Endothelial cell of umbilical vein (primary cell): ENCODE data around the gene ZNF511. TPM values are rescaled to one million over a fixed set of nuclear protein-coding genes. Genes with fewer than 3 reads are reported as not detected.

ENCODE experiments used
- BruUV-seq: library from RNA; stranded (reverse); fragments of 400-500 nt; replicated peaks from 2 replicates; lab custom pipeline; 2021; lab: Mats Ljungman, UMichigan
- CTCF ChIA-PET: fragments of 300-600, 350-600 bp; sonication (Branson Sonifier 250); formaldehyde crosslinking; loops from one replicate; lab custom pipeline; 2021; ENCODE audit warnings: antibody characterized with exemption, inconsistent platforms; lab: Charles Lee
- POLR2A ChIA-PET: fragments of 300-600, 350-600 bp; sonication (Branson Sonifier 250); formaldehyde crosslinking; loops from one replicate; lab custom pipeline; 2021; ENCODE audit warnings: antibody characterized with exemption, inconsistent platforms; lab: Charles Lee
- DNase-seq: peaks from one replicate; pipeline ENCODE4 v3.0.0-alpha.2; 2011; ENCODE audit warnings: low read depth, low spot score
- FAIRE-seq: peaks from 2 replicates; lab custom pipeline; 2011; peaks lifted over from hg19 to GRCh38; lab: Jason Lieb, UNC
- H2AFZ ChIP-seq: 2 replicates; pipeline ENCODE4 v1.6.0; 2012; ENCODE audit warnings: low read depth, low read length, control low read depth, inconsistent platforms
- H3K27ac ChIP-seq: 2 replicates; pipeline ENCODE4 v1.5.1; 2011; ENCODE audit warnings: low read depth, mild to moderate bottlenecking, control low read depth, low read length, moderate library complexity; ENCODE audit not compliant: insufficient read depth
- H3K27me3 ChIP-seq, 2 experiments: 2 replicates each; pipeline versions ENCODE4 v1.6.0 to v1.6.1; 2011; ENCODE audit warnings: low read length in 2 of 2, mixed read lengths in 1 of 2; ENCODE audit not compliant: control insufficient read depth in 2 of 2, insufficient read depth in 2 of 2
- H3K36me3 ChIP-seq, 2 experiments: 2 replicates in 1 of 2; 3 replicates in 1 of 2; pipeline ENCODE4 v1.5.1; 2011; ENCODE audit warnings: low read length in 2 of 2, mild to moderate bottlenecking in 1 of 2, moderate library complexity in 1 of 2; ENCODE audit not compliant: control insufficient read depth in 2 of 2, insufficient read depth in 2 of 2; ENCODE audit errors: extremely low read depth in 1 of 2
- H3K4me1 ChIP-seq: 3 replicates; pipeline ENCODE4 v1.5.1; 2011; ENCODE audit warnings: mild to moderate bottlenecking, low read length; ENCODE audit not compliant: control insufficient read depth, insufficient read depth; ENCODE audit errors: extremely low read depth
- H3K4me2 ChIP-seq: 2 replicates; pipeline ENCODE4 v1.6.1; 2011; ENCODE audit warnings: low read length, control low read depth, mixed read lengths; ENCODE audit not compliant: insufficient read depth
- H3K4me3 ChIP-seq, 3 experiments: fragments of 200-600 bp in 1 of 3; sonication (generic), shearing (Covaris generic) in 1 of 3; replicated peaks in 1 of 3; 2 replicates each; pipeline ENCODE4 v1.5.1; 2011 to 2016; ENCODE audit warnings: control low read depth in 3 of 3, low read length in 3 of 3, mild to moderate bottlenecking in 2 of 3, inconsistent platforms in 1 of 3, low read depth in 1 of 3, moderate library complexity in 1 of 3; ENCODE audit not compliant: insufficient read depth in 1 of 3
- H3K79me2 ChIP-seq: 2 replicates; pipeline ENCODE4 v1.6.0; 2012; ENCODE audit warnings: low read length, inconsistent platforms; ENCODE audit not compliant: control insufficient read depth, insufficient read depth
- H3K9ac ChIP-seq: replicated peaks from 2 replicates; pipeline ENCODE3; 2011; ENCODE audit warnings: low read length, control low read depth; ENCODE audit not compliant: insufficient read depth; ENCODE audit errors: extremely low read depth
- H3K9me1 ChIP-seq: replicated peaks from 3 replicates; pipeline ENCODE4 v1.6.0; 2011; ENCODE audit warnings: mild to moderate bottlenecking, low read length; ENCODE audit not compliant: control insufficient read depth, insufficient read depth; ENCODE audit errors: extremely low read depth
- H3K9me3 ChIP-seq: replicated peaks from 2 replicates; pipeline ENCODE4 v1.5.1; 2012; ENCODE audit warnings: low read length, inconsistent platforms; ENCODE audit not compliant: control insufficient read depth, insufficient read depth
- H4K20me1 ChIP-seq: replicated peaks from 2 replicates; pipeline ENCODE3; 2011; ENCODE audit warnings: mild to moderate bottlenecking, low read length; ENCODE audit not compliant: control insufficient read depth, insufficient read depth; ENCODE audit errors: extremely low read depth
- EZH2 ChIP-seq: IDR thresholded peaks from 2 replicates; pipeline ENCODE4 v1.6.1; 2012; ENCODE audit warnings: borderline replicate concordance, low read depth, mild to moderate bottlenecking, moderate library complexity, low read length, inconsistent platforms; ENCODE audit not compliant: severe bottlenecking
- FOS ChIP-seq: IDR thresholded peaks from 2 replicates; pipeline ENCODE4 v1.6.1; 2011; ENCODE audit warnings: mild to moderate bottlenecking, low read length, moderate library complexity, borderline replicate concordance; ENCODE audit not compliant: insufficient read depth
- GATA2 ChIP-seq: IDR thresholded peaks from 2 replicates; pipeline ENCODE4 v1.7.0; 2011; ENCODE audit warnings: low read depth, mild to moderate bottlenecking, moderate library complexity, mixed read lengths, low read length; ENCODE audit not compliant: insufficient read length, insufficient read depth
- JUN ChIP-seq: IDR thresholded peaks from 2 replicates; pipeline ENCODE4 v1.6.1; 2011; ENCODE audit warnings: borderline replicate concordance, low read depth; ENCODE audit not compliant: insufficient read length, insufficient read depth
- MYC ChIP-seq: IDR thresholded peaks from one replicate; pipeline ENCODE4 v1.6.1; 2011; ENCODE audit warnings: mild to moderate bottlenecking, low read depth, low read length
- POLR2A ChIP-seq: IDR thresholded peaks from 2 replicates; pipeline ENCODE4 v1.6.1; 2012; ENCODE audit warnings: low read depth, mild to moderate bottlenecking, control low read depth, low read length
- POLR2AphosphoS5 ChIP-seq: IDR thresholded peaks from 2 replicates; pipeline ENCODE4 v1.6.1; 2012; ENCODE audit warnings: low read depth, mild to moderate bottlenecking, control low read depth, low read length, moderate library complexity; ENCODE audit not compliant: insufficient read depth
- dilution Hi-C: fragments of 300-500 bp; cut with MboI; formaldehyde crosslinking; loops from one replicate; pipeline ENCODE4 v1.15.0; 2019; ENCODE audit warnings: low sequenced_read_pairs; ENCODE audit not compliant: extremely low pct_ligation_motif_present
- intact Hi-C: fragments of 100-400 bp; cut with micrococcal nuclease; formaldehyde crosslinking; loops from one replicate; pipeline ENCODE4 v1.10.0; 2022
- polyA plus RNA-seq, 4 experiments: library from polyadenylated mRNA; depleted of rRNA in 3 of 4; stranded (reverse) in 3 of 4; unstranded in 1 of 4; fragments of >200 nt; gene quantifications; 2 replicates each; pipeline versions ENCODE4 v1.2.1 to v1.2.3, GENCODE V29; 2011 to 2012; ENCODE audit warnings: missing spikeins in 1 of 4
- total RNA-seq: library from RNA; stranded (reverse); gene quantifications from 2 replicates; pipeline ENCODE4 v1.2.3, GENCODE V29; 2021
- TF ChIP-seq, protein P1 (sequence below), 2 donors: IDR thresholded peaks; 1 replicate in 1 of 2; 2 replicates in 1 of 2; pipeline ENCODE4 v1.5.1; 2011; ENCODE audit warnings: low read length in 2 of 2, mild to moderate bottlenecking in 2 of 2, moderate library complexity in 2 of 2, control low read depth in 1 of 2, inconsistent platforms in 1 of 2, low read depth in 1 of 2; ENCODE audit not compliant: insufficient read depth in 1 of 2; ENCODE audit errors: extremely low read depth in 1 of 2
- TF ChIP-seq, protein P2 (sequence below): IDR thresholded peaks from 2 replicates; pipeline ENCODE4 v1.6.1; 2011; ENCODE audit not compliant: insufficient read depth, insufficient read length

ZNF511 gene
- total and polyA plus RNA-seq, 2 donors (not counting 3 experiments of a cell fraction or from before 2014, with no cell fraction given) = 25.6 to 37.9 TPM

GRCh38 chr10:133277277-133277992, 31.3 kb upstream of the ZNF511 start:
- intact Hi-C loops = no loop called here
- H3K9me1 ChIP-seq = no peaks in the 10 kb centered on the region
- POLR2A ChIA-PET = no interaction called here
- no peaks in the 10 kb centered on the region for H3K79me2 ChIP-seq
- H3K4me2 ChIP-seq = no peak overlapping the region
- H3K27me3 ChIP-seq = peaks cover 5 to 10% of the 10 kb centered on the region in 2 experiments
- no peak overlapping the region for H2AFZ ChIP-seq
- peaks cover 0 to 12% of the 10 kb centered on the region in 2 experiments for H3K36me3 ChIP-seq
- no peak for FAIRE-seq
- dilution Hi-C loops = no loop called here
- no peak overlapping the region for H3K27ac ChIP-seq
- CTCF ChIA-PET = interaction anchor here (1.2 to 1.5 kb wide), 2 partner anchors 14 to 315 kb away, joined by 3 to 6 read pairs; no protein-coding TSS in a partner anchor
- no peak for DNase-seq
- H3K9ac ChIP-seq = no peak overlapping the region
- H3K4me3 ChIP-seq = no peak overlapping the region
- no peaks in the 10 kb centered on the region for H4K20me1 ChIP-seq
- no peaks in the 10 kb centered on the region for H3K4me1 ChIP-seq
- no peaks in the 10 kb centered on the region for H3K9me3 ChIP-seq
- BruUV-seq = no TSS peak
- TF ChIP-seq GATA2 (no peak), FOS (no peak), POLR2AphosphoS5 (no peak), POLR2A (no peak), MYC (no peak), JUN (no peak), EZH2 (no peak)
- TF ChIP-seq, protein P1, sequence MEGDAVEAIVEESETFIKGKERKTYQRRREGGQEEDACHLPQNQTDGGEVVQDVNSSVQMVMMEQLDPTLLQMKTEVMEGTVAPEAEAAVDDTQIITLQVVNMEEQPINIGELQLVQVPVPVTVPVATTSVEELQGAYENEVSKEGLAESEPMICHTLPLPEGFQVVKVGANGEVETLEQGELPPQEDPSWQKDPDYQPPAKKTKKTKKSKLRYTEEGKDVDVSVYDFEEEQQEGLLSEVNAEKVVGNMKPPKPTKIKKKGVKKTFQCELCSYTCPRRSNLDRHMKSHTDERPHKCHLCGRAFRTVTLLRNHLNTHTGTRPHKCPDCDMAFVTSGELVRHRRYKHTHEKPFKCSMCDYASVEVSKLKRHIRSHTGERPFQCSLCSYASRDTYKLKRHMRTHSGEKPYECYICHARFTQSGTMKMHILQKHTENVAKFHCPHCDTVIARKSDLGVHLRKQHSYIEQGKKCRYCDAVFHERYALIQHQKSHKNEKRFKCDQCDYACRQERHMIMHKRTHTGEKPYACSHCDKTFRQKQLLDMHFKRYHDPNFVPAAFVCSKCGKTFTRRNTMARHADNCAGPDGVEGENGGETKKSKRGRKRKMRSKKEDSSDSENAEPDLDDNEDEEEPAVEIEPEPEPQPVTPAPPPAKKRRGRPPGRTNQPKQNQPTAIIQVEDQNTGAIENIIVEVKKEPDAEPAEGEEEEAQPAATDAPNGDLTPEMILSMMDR (IDR thresholded peaks at IDR 0.05; ENCODE audit: extremely low read depth in 1 of 2, insufficient read depth in 1 of 2, low read depth in 1 of 2, low read length in 2 of 2) = no peak
- TF ChIP-seq, protein P2, sequence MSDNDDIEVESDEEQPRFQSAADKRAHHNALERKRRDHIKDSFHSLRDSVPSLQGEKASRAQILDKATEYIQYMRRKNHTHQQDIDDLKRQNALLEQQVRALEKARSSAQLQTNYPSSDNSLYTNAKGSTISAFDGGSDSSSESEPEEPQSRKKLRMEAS = no peak
